HG03432 (cell line): ENCODE results near the gene APOO.
A peak's percentile ranks its signal among the peaks of the same experiment; 100 is the strongest.

Source experiments
- ATAC-seq: cut with Tn5 transposase; IDR thresholded peaks from one replicate; pipeline ENCODE4 v1.9.1; 2021; ENCODE audit warnings: mild to moderate bottlenecking, moderate library complexity; ENCODE audit not compliant: unreplicated experiment

Gene APOO

DNA sequence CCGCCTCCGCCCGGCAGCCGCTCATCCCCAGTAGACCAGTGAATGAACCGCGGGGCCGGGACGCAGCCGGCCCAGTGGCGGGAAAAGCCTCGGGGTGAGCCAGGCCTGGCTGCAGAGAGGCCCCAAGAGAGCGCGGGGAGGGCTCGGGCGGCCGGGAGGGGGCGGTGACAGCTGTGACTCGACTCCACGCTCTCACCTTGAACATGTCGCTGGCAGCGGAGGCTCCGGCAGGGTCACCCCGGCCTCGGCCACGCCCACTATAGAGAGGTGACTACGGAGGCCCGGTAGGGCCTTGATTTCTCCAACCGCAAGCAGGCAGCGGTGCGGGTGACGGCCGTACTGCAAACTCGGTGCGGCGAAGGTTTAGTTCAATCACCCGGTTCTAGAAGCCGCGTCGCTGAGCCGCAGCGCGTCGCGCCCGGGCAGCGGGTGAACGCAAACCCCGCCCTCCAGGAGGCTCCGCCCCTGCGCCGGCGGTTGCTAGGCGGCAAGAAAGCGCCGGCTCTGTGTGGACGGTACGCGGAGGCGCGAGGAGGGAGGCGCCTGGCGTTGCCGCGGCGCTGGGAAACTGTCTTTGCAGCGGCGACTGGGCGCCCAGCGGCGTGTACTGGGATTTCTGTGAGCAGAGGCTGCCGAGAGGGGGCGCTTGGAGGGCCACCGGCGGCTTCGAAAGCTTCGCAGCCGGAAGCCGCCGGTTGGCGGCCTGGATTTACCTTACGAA lies at the start of gene APOO, which contains the start of gene CXorf58:
APOO (minus strand) TSS at position 441 of the 721 bp plus-strand sequence; CDS start at position 205, 236 bp downstream.
CXorf58 (plus strand) TSS at position 509 of the 721 bp plus-strand sequence. CDS start 2,297 bp downstream, outside the sequence.
- ATAC-seq = peak; percentile 93

DNA sequence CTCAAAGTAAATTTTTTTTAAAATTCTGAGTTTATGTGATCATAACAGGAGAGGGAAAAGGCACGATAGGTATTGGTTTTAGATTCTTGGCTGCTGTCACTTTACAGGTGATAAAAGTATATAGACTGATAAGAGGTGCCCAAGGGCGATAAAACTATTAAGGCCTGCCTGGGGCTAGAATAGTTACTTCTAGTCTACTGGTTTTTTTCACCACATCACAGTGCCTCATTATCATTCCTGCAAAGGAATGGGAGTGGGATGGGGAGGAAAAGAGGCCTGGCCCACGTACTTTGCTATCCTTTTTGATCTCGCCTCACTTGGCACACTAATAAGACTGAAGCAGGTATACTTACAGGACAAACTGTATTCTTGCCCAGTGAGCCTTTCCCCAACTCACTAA lies 46.7 kb upstream of the APOO start:
- ATAC-seq = no peak

DNA sequence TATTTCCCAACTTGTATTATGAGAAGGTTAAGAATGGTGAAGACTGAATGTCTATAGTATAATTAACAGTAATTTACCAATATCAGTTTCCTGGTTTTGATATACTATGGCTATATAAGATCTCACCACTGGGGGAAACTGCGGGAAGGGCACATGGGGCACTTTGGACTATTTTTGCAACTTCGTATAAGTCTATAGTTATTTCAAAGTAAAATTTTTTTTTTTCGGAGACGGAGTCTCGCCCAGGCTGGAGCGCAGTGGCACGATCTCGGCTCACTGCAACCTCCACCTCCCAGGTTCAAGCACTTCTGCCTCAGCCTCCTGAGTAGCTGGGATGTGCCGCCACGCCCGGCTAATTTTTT lies 46.2 kb upstream of the APOO start:
- ATAC-seq = no peak

DNA sequence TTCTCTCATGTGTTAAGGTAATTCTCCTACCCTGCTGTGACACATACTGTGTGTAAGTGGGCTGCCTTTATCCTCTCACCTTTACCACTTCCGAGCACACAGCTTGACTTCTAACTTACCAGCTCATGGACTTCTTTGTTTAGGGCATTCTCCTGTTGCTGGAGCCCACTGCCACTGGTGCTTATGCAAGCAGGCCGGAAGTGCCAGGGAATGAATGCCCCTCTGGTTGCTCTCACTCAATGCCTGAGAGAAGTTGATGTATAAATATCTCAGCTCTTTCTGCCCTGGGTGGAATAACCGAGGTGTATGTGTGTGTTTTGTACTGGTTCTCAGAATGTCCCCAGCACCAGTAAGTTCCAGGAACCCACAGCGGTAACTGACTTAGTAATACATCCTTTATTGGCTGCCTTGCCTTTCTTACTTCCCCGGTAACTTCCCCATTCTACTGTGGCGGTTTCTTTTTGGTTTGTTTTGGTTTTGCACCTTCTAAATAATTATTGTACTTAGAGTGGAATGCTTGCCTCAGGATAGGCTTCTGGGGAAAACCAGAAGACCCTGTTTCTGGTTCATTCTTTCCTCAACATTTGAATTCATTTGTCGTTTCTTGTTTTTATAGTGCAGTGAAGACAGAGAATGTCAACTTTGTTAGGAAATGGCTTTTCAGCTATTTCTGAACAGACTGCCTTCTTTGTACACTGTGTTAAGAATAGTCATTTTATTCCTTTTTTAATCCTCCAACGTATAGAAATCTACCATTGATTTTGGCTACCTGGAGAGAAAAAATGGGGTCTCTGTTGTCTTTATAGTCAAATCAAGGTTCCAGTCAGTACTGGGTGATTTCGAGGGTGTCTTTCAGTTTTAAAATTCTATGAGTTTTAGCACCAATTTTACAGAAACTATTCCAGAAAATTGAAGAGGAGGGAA lies 45.5 kb upstream of the APOO start:
- peak; percentile 96 for ATAC-seq

DNA sequence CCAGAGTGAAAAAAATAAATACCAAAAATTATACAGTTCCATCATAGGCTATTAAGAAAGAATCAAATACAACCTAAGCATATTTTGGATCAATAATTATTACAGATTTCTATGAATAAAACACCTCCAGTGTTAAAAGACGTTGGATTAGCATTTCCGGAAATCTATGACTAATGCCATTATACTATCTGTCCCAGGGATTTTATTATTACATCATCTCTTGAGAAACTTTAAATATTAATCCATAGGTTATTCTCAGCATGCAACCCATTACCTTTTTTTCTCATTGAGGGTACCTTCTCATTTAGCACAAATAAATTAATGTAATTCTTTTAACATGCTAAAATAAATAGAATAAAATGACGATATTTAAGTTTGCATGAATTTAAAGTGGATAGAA lies 44.7 kb upstream of the APOO start:
- no peak for ATAC-seq

DNA sequence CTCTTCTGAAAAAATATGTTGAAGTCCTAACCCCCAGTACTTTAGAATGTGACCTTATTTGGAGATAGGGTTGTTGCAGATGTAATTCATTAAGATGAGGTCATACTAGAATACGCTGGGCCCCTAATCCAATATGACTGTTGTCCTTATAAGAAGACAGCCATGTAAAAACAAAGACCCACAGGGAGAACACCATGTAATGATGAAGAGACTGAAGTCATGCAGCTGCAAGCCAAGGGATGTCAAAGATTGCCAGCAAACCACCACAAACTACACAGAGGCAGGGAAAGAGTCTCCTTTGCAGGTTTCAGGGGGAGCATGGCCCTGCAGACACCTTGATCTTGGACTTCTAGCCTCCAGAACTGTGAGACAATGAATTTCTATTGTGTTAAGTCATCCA lies 37.5 kb upstream of the APOO start:
- no peak for ATAC-seq

DNA sequence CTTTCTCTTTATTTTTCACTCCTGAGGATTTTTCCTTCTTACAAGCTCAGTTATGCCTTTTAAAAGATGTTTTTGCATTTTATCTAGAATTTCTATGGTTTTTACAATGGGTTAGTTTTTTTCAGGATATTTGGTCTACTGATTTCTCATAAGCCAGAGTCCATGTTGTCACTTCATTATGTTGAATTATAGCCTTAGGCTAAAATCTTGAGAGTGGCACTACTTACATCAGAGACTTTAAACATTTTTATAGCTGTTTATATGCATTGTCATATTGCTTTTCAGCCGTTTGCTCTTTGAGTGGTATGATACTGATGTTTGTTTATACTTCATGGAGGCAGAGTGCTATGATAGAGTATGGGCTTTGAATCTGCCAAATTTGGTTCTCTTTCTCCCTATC lies 36.5 kb upstream of the APOO start:
- ATAC-seq = no peak

DNA sequence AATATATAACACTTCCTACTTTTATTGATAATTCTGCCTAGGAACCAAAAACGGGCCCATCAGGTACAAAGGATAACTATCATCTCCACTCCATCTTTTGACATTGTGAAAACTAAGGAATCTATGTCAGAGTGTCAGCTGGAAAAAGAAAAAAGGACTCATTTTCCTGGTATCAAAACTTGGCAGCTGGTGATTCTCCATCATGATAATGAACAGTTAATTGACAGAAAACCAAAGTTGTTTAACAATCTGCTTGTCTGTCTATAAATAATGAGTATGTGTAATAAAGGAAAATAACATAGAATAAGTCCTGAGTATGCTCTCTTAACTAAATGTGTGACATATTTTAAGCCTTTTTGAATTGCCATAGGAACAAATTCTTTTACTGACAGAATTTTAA lies 31.5 kb upstream of the APOO start:
- ATAC-seq = no peak

DNA sequence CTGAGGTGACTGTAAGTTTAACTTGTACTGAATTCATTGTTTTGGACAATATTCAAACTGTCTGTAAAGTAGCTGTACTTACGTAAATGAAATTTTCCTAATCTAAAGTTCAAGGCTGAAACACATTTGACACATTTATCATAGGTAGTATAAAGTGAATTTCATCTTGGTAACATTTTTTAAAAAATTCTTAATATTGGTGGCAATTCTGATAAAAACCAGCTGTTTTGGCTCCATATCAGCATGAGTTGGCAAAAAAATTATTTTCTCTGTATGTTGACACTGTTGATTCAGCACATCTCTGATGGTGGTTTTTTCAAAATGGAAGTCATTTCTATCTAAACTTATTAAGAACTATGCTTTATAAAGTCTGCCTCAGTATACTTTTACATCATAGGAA lies 31.0 kb upstream of the APOO start:
- no peak for ATAC-seq

DNA sequence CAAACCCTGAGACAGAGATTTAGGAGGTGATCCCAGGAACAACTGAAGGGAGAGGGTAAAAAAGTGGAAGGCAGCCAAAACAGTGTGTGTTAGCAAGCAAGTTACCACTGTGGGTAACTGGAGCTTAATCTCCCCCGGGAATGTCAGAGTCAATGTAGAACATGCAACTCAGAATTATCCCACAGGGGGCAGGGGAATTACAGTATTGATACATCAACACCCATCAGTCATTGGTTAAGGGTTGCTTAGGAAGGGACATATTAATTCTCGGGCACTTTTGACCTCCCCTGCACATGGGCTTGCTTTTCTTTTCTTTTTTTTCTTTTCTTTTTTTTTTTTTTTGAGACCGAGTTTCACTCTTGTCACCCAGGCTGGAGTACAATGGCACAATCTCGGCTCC lies 29.4 kb upstream of the APOO start:
- no peak for ATAC-seq

DNA sequence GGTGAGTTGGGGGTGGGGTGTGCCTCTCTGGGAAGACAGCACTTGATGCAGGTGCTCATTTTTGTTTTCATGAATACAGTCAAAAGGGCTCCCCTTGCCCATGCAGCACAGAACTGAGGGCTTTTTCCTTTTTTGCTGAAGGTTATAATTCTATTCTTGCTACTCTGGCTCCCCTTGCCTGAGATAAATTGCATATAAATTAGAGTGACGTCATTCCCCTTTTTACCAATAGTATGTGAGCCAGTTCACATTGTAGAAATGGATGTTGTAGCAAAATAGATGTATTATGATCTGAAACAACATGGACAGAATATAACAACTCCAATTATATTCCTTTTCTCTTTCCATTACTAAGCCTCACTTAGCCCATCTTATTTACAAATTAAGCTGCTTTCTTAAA lies 28.4 kb upstream of the APOO start:
- no peak for ATAC-seq

DNA sequence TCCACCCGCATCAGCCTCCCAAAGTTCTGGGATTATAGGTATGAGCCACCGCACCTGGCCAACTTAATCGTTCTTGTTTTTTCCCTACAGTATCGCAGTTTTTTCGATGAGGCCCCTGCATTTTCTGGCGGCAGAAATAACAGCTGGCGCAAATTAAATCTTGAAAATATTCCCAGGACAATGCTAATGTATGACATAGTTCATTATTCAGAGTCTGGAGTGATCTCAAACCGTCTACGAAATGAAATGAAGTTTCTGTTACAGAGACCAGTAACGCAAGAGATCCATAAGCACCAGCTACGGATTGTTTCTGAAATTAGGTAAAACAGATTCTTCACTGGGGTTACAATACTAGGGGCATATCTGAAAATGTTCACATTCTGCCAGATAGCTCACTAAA lies 27.4 kb upstream of the APOO start:
- no peak for ATAC-seq

DNA sequence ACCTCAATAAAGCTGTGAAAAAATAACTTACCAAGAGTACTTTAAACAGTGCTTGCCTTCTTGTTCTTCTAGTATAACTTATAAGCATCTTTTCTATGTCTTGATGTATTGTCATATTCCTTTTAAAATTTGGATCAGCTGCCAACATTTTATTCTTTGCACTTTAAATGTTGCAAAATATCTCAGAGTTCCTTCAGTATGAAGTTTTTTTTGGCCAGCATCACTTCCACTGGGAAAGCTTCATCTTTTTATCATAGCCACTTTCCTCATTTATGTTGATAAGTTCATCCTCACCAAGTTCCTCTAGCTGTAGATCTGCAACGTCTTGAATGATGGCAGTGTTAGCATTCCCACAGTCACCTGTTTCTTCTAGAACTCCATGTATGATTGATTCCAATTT lies 24.3 kb upstream of the APOO start:
- ATAC-seq = no peak

DNA sequence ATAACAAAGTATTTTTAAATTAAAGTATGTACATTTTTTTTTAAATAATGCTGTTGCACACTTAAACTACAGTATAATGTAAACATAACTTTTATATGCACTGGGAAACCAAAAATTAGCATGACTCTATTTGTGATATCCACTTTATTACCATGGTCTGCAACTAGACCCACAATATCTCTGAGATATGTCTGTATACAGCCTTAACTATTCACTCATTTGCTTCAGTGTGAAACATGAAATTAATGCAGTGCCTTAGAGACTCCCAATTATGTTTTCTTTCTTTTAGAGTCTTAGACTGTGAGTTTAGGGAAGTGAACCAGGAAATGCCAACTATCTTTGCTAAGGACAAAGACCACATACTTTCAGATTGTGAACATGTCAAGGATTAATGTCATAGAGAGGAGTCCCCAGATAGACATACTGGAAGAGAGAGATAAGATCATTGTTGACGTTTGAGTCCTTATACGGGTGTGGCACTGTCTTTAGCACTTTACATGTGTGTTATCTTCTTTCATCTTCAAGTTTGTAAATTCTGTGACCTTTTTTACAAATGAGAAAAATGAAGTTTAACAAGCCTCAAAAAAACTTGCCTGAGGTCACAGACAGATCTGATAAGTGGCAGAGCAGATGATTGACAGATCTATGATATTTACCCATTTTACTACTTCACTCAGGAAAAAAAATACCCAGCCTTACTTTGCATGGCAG lies 23.3 kb upstream of the APOO start:
- ATAC-seq = no peak

DNA sequence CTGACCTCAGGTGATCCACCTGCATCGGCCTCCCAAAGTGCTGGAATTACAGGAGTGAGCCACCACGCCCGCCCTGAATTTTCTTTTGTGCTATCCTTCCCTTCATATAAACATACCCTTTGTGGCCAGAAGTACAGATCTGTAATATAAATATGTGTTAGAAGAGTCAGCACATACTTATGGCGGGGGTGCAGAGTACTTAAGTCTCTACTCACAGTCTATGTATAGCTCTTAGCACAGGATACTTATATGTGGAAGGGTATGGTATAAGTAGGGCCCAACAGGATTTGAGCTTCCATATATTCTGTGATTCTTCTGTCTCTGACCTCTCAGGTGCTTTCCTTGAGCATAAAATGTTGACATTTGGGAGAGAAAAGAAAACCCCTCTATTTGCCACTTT lies 18.3 kb upstream of the APOO start:
- no peak for ATAC-seq

DNA sequence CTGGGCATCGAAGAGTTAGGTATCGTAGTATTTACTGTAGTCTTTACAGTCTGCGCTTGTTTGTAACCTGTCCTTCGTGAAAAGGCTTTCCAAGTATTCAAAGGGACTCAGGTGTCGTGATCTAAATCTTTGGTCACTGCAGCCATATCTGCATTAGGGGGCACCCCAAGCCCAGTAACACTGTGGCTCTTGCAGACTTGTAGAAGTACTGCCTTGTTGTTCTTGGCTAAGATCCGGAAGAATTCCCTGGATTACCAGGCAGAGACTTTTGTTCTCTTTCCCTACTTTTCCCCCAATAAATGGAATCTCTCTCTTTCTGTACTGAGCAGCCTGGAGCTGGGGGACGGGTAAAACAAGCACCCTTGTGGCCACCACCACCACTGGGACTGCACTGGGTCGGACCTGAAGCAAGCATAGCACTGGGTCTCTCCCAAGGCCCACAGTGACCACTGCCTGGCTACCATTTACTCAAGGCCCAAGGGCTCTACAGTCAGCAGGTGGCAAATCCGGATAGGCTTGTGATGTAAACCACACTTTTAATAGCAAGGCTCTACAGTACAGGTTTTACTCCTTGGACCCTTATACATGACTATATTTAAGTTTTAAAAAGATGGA lies 12.1 kb upstream of the APOO start:
- ATAC-seq = no peak

DNA sequence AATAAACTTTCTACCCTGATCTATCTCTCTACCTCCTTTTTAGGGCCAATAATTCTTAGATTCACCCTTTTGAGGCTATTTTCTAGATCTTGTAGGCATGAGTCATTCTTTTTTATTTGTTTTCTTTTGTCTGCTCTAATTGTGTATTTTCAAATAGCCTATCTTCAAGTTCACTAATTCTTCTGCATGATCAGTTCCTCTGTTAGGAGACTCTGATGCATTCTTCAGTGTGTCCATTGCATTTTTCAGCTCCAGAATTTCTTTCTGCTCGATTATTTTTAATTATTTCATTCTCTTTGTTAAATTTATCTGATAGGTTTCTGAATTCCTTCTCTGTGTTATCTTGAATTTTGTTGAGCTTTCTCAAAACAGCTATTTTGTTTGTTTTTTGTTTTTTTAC lies 11.4 kb upstream of the APOO start:
- no peak for ATAC-seq

DNA sequence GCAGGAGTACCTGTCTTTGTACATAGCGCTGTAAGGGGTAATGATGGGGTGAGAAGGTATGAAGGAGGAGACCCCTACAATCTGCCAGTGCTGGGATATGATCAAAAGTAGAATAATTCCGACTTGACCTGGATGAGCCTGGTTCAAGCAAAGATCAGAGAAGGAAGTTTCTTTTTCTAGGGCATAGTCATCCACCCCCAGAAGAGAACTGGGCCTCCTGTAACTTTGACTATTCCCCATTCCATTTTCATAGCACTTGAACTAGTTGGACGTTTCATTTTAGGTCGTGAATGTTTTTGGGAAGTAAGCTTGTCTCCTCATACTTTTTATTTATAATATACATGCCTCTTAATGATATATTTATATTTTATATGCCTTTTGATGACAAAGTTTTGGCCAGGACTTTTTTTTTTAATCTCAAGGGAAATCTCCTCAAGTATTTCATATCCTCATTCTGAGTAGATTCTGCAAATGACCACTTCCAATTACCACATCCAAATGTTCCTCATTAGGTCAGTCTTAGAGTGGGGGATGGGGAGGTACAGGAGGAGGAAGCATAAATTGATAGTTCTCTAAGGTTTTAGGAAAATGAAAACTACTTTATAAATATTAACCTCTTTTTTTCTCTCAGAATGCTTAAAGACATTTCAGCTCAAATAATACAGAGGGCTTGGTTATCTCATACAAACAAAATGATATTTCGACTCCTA lies 3.5 kb upstream of the APOO start:
- ATAC-seq = no peak

DNA sequence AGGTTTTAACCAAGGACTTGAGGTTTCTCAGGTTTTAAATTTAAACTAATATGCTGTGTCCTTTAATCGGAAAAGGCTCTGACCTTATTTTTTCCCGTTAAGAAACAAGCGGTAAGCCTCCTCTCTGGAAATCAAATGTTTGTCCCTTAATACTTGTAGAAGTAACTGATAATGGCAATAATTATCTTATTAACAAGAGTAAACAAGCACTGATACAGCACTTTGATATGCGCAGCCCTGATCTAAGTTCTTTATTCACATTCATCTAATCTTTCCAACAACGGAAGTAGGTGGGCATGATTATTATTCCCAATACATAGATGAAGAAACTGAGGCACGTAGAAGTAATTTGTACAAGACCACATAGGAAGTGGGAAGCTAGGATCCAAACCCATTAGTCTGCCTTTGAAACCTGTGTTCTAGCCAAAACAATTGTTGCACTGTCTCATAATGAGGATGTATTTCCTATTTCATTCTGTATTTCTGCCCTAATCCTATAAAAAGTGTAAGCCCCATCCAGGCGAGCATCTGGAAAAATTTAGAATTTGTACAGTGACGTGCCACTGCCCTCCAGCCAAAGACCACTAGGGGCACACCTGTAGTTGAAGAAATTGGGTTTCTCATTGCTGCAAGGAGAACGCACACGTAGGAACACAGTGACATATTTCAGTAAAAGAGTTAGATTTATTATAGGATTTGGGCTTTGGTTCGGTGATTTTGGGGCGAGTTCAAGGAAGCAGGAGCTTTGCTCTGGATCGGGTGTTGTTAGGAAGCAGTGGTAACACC lies 674 bp upstream of the APOO start:
- no peak for ATAC-seq

DNA sequence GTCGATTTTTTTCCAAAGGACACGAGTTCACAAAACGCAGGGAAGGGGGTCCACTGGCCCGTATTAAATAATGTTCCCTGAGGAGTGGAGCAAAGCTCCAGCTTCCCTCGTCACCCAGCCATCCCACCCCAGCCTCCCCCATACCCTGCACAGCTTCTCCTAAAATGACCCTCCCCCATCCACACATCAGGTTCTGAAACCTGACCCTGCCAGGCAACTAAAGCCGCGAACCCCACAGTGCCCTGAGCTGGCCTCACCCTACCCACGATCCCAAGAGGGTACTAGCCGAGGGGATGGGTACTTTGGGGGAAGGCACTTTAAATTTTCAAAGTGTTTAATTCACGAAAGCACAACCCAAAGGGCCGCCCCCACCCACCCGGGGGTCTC lies 634 bp downstream of the APOO start:
- ATAC-seq = peak; percentile 15
